ENCODE data around the gene METAP2.

The METAP2 gene

DNA sequence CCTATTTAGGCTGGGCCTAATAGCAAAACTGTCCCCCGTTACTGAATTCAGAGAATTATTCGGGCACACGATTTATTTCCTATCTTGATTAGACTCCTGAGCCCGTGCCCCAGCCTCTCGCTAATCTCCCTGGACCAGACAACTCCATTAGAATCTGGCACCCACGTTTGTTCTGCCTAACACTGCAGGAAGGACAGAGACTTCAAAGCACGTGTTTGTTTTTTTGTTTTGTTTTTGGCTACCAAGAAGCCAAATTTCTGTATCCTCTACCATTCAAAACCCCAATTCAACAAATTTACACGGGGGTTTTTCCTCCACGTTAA, 72.5 kb downstream of the METAP2 start:
- CTCF ChIA-PET, result no interaction called here
- Histone ChIP-seq H3K27ac (ENCODE audit: extremely low read depth, low read depth, low read length) (no peak overlapping the region; the same call in 1 of the 2 replicates), H3K4me3 (ENCODE audit: low read depth, low read length) (no peak overlapping the region), H3K4me1 (ENCODE audit: control insufficient read depth, insufficient read depth, low read length) (peaks cover 18% of the 10 kb centered on the region), H3K36me3 (ENCODE audit: control insufficient read depth in 2 of 2, insufficient read depth in 1 of 2, low read length in 2 of 2) (no peaks in the 10 kb centered on the region), H3K9me3 (ENCODE audit: control insufficient read depth, insufficient read depth, low read depth, low read length) (no peaks in the 10 kb centered on the region)
- TF ChIP-seq, protein P1, sequence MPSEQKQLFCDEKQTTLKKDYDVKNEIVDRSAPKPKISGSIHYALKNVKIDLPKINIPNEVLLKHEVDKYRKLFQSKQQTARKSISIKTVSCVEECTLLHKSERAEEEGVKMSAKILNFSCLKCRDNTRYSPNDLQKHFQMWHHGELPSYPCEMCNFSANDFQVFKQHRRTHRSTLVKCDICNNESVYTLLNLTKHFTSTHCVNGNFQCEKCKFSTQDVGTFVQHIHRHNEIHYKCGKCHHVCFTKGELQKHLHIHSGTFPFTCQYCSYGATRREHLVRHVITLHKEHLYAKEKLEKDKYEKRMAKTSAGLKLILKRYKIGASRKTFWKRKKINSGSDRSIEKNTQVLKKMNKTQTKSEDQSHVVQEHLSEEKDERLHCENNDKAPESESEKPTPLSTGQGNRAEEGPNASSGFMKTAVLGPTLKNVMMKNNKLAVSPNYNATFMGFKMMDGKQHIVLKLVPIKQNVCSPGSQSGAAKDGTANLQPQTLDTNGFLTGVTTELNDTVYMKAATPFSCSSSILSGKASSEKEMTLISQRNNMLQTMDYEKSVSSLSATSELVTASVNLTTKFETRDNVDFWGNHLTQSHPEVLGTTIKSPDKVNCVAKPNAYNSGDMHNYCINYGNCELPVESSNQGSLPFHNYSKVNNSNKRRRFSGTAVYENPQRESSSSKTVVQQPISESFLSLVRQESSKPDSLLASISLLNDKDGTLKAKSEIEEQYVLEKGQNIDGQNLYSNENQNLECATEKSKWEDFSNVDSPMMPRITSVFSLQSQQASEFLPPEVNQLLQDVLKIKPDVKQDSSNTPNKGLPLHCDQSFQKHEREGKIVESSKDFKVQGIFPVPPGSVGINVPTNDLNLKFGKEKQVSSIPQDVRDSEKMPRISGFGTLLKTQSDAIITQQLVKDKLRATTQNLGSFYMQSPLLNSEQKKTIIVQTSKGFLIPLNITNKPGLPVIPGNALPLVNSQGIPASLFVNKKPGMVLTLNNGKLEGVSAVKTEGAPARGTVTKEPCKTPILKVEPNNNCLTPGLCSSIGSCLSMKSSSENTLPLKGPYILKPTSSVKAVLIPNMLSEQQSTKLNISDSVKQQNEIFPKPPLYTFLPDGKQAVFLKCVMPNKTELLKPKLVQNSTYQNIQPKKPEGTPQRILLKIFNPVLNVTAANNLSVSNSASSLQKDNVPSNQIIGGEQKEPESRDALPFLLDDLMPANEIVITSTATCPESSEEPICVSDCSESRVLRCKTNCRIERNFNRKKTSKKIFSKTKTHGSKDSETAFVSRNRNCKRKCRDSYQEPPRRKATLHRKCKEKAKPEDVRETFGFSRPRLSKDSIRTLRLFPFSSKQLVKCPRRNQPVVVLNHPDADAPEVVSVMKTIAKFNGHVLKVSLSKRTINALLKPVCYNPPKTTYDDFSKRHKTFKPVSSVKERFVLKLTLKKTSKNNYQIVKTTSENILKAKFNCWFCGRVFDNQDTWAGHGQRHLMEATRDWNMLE (tag by site-specific recombination; conservative IDR thresholded peaks at IDR 0.05; ENCODE audit: low read depth), result no peak
- TF ChIP-seq ZNF394 (tag by site-specific recombination; IDR thresholded peaks at IDR 0.05; ENCODE audit: borderline replicate concordance) (no peak), FEZF1 (tag by site-specific recombination; IDR thresholded peaks at IDR 0.05) (no peak), ZNF202 (tag by site-specific recombination; IDR thresholded peaks at IDR 0.05; ENCODE audit: borderline replicate concordance) (no peak), ZNF157 (tag by site-specific recombination; IDR thresholded peaks at IDR 0.05) (no peak), ZNF530 (tag by site-specific recombination; IDR thresholded peaks at IDR 0.05; ENCODE audit: low read depth) (no peak), ZSCAN23 (tag by site-specific recombination; IDR thresholded peaks at IDR 0.05) (no peak), GFI1B (tag by site-specific recombination; IDR thresholded peaks at IDR 0.05) (no peak), EGR2 (tag by site-specific recombination; IDR thresholded peaks at IDR 0.05; ENCODE audit: low read depth) (no peak), GLIS2 (tag by site-specific recombination; IDR thresholded peaks at IDR 0.05) (no peak), ZNF138 (tag by site-specific recombination; IDR thresholded peaks at IDR 0.05; ENCODE audit: borderline replicate concordance) (no peak), GLI2 (tag by site-specific recombination; IDR thresholded peaks at IDR 0.05; ENCODE audit: borderline replicate concordance, low read depth) (no peak), ZFHX2 (tag by site-specific recombination; conservative IDR thresholded peaks at IDR 0.05) (no peak)
- TF ChIP-seq, protein P2, sequence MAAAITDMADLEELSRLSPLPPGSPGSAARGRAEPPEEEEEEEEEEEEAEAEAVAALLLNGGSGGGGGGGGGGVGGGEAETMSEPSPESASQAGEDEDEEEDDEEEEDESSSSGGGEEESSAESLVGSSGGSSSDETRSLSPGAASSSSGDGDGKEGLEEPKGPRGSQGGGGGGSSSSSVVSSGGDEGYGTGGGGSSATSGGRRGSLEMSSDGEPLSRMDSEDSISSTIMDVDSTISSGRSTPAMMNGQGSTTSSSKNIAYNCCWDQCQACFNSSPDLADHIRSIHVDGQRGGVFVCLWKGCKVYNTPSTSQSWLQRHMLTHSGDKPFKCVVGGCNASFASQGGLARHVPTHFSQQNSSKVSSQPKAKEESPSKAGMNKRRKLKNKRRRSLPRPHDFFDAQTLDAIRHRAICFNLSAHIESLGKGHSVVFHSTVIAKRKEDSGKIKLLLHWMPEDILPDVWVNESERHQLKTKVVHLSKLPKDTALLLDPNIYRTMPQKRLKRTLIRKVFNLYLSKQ (tag by site-specific recombination; IDR thresholded peaks at IDR 0.05; ENCODE audit: borderline replicate concordance), result no peak
- TF ChIP-seq, protein P3, sequence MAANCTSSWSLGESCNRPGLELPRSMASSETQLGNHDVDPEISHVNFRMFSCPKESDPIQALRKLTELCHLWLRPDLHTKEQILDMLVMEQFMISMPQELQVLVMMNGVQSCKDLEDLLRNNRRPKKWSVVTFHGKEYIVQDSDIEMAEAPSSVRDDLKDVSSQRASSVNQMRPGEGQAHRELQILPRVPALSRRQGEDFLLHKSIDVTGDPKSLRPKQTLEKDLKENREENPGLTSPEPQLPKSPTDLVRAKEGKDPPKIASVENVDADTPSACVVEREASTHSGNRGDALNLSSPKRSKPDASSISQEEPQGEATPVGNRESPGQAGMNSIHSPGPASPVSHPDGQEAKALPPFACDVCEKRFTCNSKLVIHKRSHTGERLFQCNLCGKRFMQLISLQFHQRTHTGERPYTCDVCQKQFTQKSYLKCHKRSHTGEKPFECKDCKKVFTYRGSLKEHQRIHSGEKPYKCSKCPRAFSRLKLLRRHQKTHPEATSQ (tag by site-specific recombination; IDR thresholded peaks at IDR 0.05), result no peak
- POLR2A ChIA-PET, result interaction anchor here (1.3 kb wide), 1 partner anchor 11 kb away, joined by 3 read pairs; no protein-coding TSS in a partner anchor

DNA sequence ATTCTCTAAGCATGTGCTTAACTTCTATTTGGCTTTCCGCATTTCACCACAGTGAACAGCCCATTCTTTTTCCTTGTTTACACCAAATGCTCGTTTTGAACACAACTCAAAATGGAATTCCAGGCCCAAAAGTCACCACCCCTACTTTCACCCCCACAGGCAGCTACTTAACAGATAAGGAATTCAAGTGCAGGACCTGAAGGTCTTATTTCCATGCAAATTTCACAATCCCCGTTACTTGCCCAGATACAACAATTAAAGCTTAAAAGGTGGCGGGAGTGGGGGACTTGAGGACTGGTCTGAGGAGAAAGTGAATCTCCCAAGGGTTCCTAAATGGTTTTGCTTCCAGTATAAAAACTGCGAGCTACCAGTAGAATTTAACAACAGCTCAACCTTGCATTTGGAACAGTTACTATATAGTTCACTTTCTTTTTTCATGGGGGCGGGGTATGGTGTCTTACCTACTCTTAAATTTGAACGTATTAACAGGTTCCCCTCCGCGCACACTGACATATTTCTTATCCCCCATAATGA, 73.6 kb downstream of the METAP2 start:
- Histone ChIP-seq H3K27ac (ENCODE audit: extremely low read depth, low read depth, low read length) (peak overlapping the region; percentile 75; the same call in 1 of the 2 replicates), H3K9me3 (ENCODE audit: control insufficient read depth, insufficient read depth, low read depth, low read length) (no peaks in the 10 kb centered on the region), H3K4me1 (ENCODE audit: control insufficient read depth, insufficient read depth, low read length) (peaks cover 22% of the 10 kb centered on the region), H3K36me3 (ENCODE audit: control insufficient read depth in 2 of 2, insufficient read depth in 1 of 2, low read length in 2 of 2) (no peaks in the 10 kb centered on the region), H3K4me3 (ENCODE audit: low read depth, low read length) (peak overlapping the region; percentile 82)
- ChIA-PET CTCF (interaction anchor here (0.8 to 1.2 kb wide), 5 partner anchors 9 to 27 kb away, joined by 3 to 12 read pairs (median 3); no protein-coding TSS in a partner anchor), POLR2A (interaction anchor here (1.3 kb wide), 2 partner anchors 12 to 74 kb away, joined by 3 to 9 read pairs; partner anchors contain the start of gene METAP2)
- no peak for TF ChIP-seq KLF7 (tag by site-specific recombination; IDR thresholded peaks at IDR 0.05; ENCODE audit: borderline replicate concordance)
- TF ChIP-seq, protein P4, sequence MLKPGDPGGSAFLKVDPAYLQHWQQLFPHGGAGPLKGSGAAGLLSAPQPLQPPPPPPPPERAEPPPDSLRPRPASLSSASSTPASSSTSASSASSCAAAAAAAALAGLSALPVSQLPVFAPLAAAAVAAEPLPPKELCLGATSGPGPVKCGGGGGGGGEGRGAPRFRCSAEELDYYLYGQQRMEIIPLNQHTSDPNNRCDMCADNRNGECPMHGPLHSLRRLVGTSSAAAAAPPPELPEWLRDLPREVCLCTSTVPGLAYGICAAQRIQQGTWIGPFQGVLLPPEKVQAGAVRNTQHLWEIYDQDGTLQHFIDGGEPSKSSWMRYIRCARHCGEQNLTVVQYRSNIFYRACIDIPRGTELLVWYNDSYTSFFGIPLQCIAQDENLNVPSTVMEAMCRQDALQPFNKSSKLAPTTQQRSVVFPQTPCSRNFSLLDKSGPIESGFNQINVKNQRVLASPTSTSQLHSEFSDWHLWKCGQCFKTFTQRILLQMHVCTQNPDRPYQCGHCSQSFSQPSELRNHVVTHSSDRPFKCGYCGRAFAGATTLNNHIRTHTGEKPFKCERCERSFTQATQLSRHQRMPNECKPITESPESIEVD (tag by site-specific recombination; IDR thresholded peaks at IDR 0.05), result peak; percentile 57
- peak; percentile 75 for TF ChIP-seq PRDM1 (tag by site-specific recombination; IDR thresholded peaks at IDR 0.05)

Data from HEK293 (cell line).